Smooth muscle cell (in vitro differentiated cells): ENCODE measurements around the gene DNAJA3. TPM values are rescaled to one million over a fixed set of nuclear protein-coding genes. Genes with fewer than 3 reads are reported as not detected.

Experiments used
- DNase-seq: peaks from one replicate; lab custom pipeline; 2025; ENCODE audit not compliant: unreplicated experiment; lab: John Stamatoyannopoulos, UW
- H2AFZ ChIP-seq: fragments of 200-600 bp; sonication (generic); 2 replicates; pipeline ENCODE4 v1.6.0; 2016; ENCODE audit warnings: antibody characterized with exemption, low read depth, mild to moderate bottlenecking
- H3F3A ChIP-seq: fragments of 200-600 bp; sonication (generic); 2 replicates; pipeline ENCODE4 v1.6.0; 2017; ENCODE audit warnings: antibody characterized with exemption, low read depth
- H3K27ac ChIP-seq: fragments of 200-600 bp; sonication (generic); 2 replicates; pipeline ENCODE4 v1.5.1; 2016; ENCODE audit warnings: low read depth, mild to moderate bottlenecking
- H3K27me3 ChIP-seq: fragments of 200-600 bp; sonication (generic); 2 replicates; pipeline ENCODE4 v1.6.1; 2016; ENCODE audit warnings: low read depth, mild to moderate bottlenecking
- H3K36me3 ChIP-seq: fragments of 200-600 bp; sonication (generic); 2 replicates; pipeline ENCODE4 v1.5.1; 2016; ENCODE audit warnings: low read depth
- H3K4me1 ChIP-seq: fragments of 200-600 bp; sonication (generic); 2 replicates; pipeline ENCODE4 v1.5.1; 2016; ENCODE audit warnings: low read depth
- H3K4me2 ChIP-seq: fragments of 200-600 bp; sonication (generic); 2 replicates; pipeline ENCODE4 v1.6.0; 2016; ENCODE audit warnings: mild to moderate bottlenecking
- H3K4me3 ChIP-seq: fragments of 200-600 bp; sonication (generic); 2 replicates; pipeline ENCODE4 v1.5.1; 2016; ENCODE audit warnings: mild to moderate bottlenecking
- H3K79me2 ChIP-seq: fragments of 200-600 bp; sonication (generic); 2 replicates; pipeline ENCODE4 v1.6.0; 2016; ENCODE audit warnings: low read depth, mild to moderate bottlenecking
- H3K9ac ChIP-seq: fragments of 200-600 bp; sonication (generic); 2 replicates; pipeline ENCODE4 v1.6.0; 2016; ENCODE audit warnings: low read depth
- H3K9me3 ChIP-seq: fragments of 200-600 bp; sonication (generic); replicated peaks from 2 replicates; pipeline ENCODE4 v1.5.1; 2016; ENCODE audit warnings: low read depth
- H4K20me1 ChIP-seq: fragments of 200-600 bp; sonication (generic); 2 replicates; pipeline ENCODE4 v1.6.0; 2016; ENCODE audit warnings: low read depth
- CTCF ChIP-seq: fragments of 200-600 bp; sonication (generic); IDR thresholded peaks from 2 replicates; pipeline ENCODE4 v1.5.1; 2017; ENCODE audit warnings: borderline replicate concordance, mild to moderate bottlenecking, antibody characterized with exemption; ENCODE audit not compliant: insufficient read depth, poor library complexity, severe bottlenecking
- WGBS: methylation state at CpG from one replicate; pipeline ENCODE4 v1.1.7; 2016; ENCODE audit warnings: low lambda C conversion rate; 5-methylcytosine and 5-hydroxymethylcytosine counted together
- polyA plus RNA-seq: library from polyadenylated mRNA; unstranded; fragments of >200 nt; fragmentation: Nextera tagmentation; extraction: Ambion mirVana; gene quantifications from 2 replicates; pipeline ENCODE4 v1.2.1, GENCODE V29; 2016
- total RNA-seq: library from RNA; depleted of rRNA; stranded (reverse); fragments of >200 nt; gene quantifications from 2 replicates; pipeline ENCODE4 v1.2.3, GENCODE V29; 2014

The DNAJA3 gene
- total and polyA plus RNA-seq, 2 experiments from 2014 or later = 42.6 to 42.7 TPM

- no peak overlapping the region for H3K27ac ChIP-seq
- H3K4me2 ChIP-seq = no peak overlapping the region
- no peaks in the 10 kb centered on the region for H3F3A ChIP-seq
- no peaks in the 10 kb centered on the region for H3K36me3 ChIP-seq
- no peaks in the 10 kb centered on the region for H3K27me3 ChIP-seq
- H3K9ac ChIP-seq = no peak overlapping the region
- no peak overlapping the region for H3K4me3 ChIP-seq
- H2AFZ ChIP-seq = no peak overlapping the region
- H3K4me1 ChIP-seq = no peaks in the 10 kb centered on the region
- 94% methylated on average over 32 of the region's 32 CpGs for WGBS
- no peaks in the 10 kb centered on the region for H3K79me2 ChIP-seq
- H4K20me1 ChIP-seq = no peaks in the 10 kb centered on the region
- no peak for TF ChIP-seq CTCF
- no peaks in the 10 kb centered on the region for H3K9me3 ChIP-seq
- no peak for DNase-seq
These were observed 40.5 kb downstream of the DNAJA3 start for GRCh38 chr16:4465977-4466779.

- Histone ChIP-seq H3K9ac (no peak overlapping the region), H3K27me3 (no peaks in the 10 kb centered on the region), H3K4me1 (no peaks in the 10 kb centered on the region), H4K20me1 (no peaks in the 10 kb centered on the region), H3K79me2 (no peaks in the 10 kb centered on the region), H3K4me2 (no peak overlapping the region), H3K9me3 (no peaks in the 10 kb centered on the region), H3K4me3 (no peak overlapping the region), H3F3A (no peaks in the 10 kb centered on the region), H2AFZ (no peak overlapping the region), H3K36me3 (no peaks in the 10 kb centered on the region), H3K27ac (no peak overlapping the region)
- WGBS = 98% methylated on average over 16 of the region's 16 CpGs
- no peak for DNase-seq
- TF ChIP-seq CTCF = no peak
These were observed 42.2 kb downstream of the DNAJA3 start for GRCh38 chr16:4467916-4468315.

- no peak overlapping the region for H3K9ac ChIP-seq
- no peak overlapping the region for H3K27ac ChIP-seq
- H2AFZ ChIP-seq = no peak overlapping the region
- H3K36me3 ChIP-seq = no peaks in the 10 kb centered on the region
- H3K9me3 ChIP-seq = no peaks in the 10 kb centered on the region
- H3K79me2 ChIP-seq = no peaks in the 10 kb centered on the region
- no peaks in the 10 kb centered on the region for H3K27me3 ChIP-seq
- H4K20me1 ChIP-seq = no peaks in the 10 kb centered on the region
- WGBS = 98% methylated on average over 10 of the region's 10 CpGs
- no peaks in the 10 kb centered on the region for H3K4me1 ChIP-seq
- TF ChIP-seq CTCF = no peak
- no peak for DNase-seq
- H3F3A ChIP-seq = no peaks in the 10 kb centered on the region
- H3K4me3 ChIP-seq = no peak overlapping the region
- no peak overlapping the region for H3K4me2 ChIP-seq
These were observed 43.3 kb downstream of the DNAJA3 start for GRCh38 chr16:4468972-4469371.

GRCh38 chr16:4471869-4472268, 46.2 kb downstream of the DNAJA3 start:
- H3K4me2 ChIP-seq = no peak overlapping the region
- WGBS = 98% methylated on average over 5 of the region's 5 CpGs

More at GRCh38 chr16:4471869-4472268, 46.2 kb downstream of the DNAJA3 start:
- DNase-seq = no peak
- peaks cover 4% of the 10 kb centered on the region for H3F3A ChIP-seq
- peaks cover 3% of the 10 kb centered on the region for H3K79me2 ChIP-seq
- no peak overlapping the region for H3K27ac ChIP-seq
- no peak for TF ChIP-seq CTCF
- H3K4me3 ChIP-seq = no peak overlapping the region
- H3K4me1 ChIP-seq = no peaks in the 10 kb centered on the region
- no peaks in the 10 kb centered on the region for H3K9me3 ChIP-seq
- no peaks in the 10 kb centered on the region for H4K20me1 ChIP-seq
- H3K27me3 ChIP-seq = no peaks in the 10 kb centered on the region
- H3K9ac ChIP-seq = no peak overlapping the region
- H2AFZ ChIP-seq = no peak overlapping the region
- H3K36me3 ChIP-seq = no peaks in the 10 kb centered on the region
